SK-N-SH treated with all-trans-retinoic acid at 6 μM for 48 hours (cell line): ENCODE results near the gene C16orf82.

Experiments used
- ATAC-seq: fragments of 200-7000 bp; cut with Tn5 transposase; 3 replicates; pipeline ENCODE4 v1.9.1; 2020; ENCODE audit warnings: mild to moderate bottlenecking, moderate library complexity
- ARNTL ChIP-seq: fragments of 450-650 bp; formaldehyde crosslinking; IDR thresholded peaks from 2 replicates; pipeline ENCODE4 v1.5.0; 2020; ENCODE audit warnings: low read depth, mild to moderate bottlenecking, moderate library complexity, borderline replicate concordance
- BACH2 ChIP-seq: fragments of 250-450 bp; sonication (Bioruptor Pico); IDR thresholded peaks from 2 replicates; pipeline ENCODE4 v1.9.0; 2021; ENCODE audit warnings: mild to moderate bottlenecking, borderline replicate concordance
- CSDC2 ChIP-seq: fragments of 250-450 bp; sonication (Bioruptor Pico); IDR thresholded peaks from 2 replicates; pipeline ENCODE4 v1.5.0; 2020; ENCODE audit warnings: mild to moderate bottlenecking, moderate library complexity
- ESRRG ChIP-seq: fragments of 250-450 bp; sonication (Bioruptor Pico); IDR thresholded peaks from 2 replicates; pipeline ENCODE4 v1.6.1; 2021; ENCODE audit warnings: mild to moderate bottlenecking
- GLIS3 ChIP-seq: fragments of 250-450 bp; sonication (Bioruptor Pico); IDR thresholded peaks from 2 replicates; pipeline ENCODE4 v1.5.0; 2020; ENCODE audit warnings: mild to moderate bottlenecking, moderate library complexity
- OSR1 ChIP-seq: fragments of 250-450 bp; sonication (Bioruptor Pico); IDR thresholded peaks from 2 replicates; pipeline ENCODE4 v1.8.0; 2022; ENCODE audit warnings: moderate library complexity, mild to moderate bottlenecking, inconsistent platforms
- PPARA ChIP-seq: fragments of 250-450 bp; sonication (Bioruptor Pico); IDR thresholded peaks from 2 replicates; pipeline ENCODE4 v1.5.0; 2020; ENCODE audit warnings: mild to moderate bottlenecking, borderline replicate concordance
- RARB ChIP-seq: fragments of 250-450 bp; sonication (Bioruptor Pico); IDR thresholded peaks from 2 replicates; pipeline ENCODE4 v1.8.0; 2021; ENCODE audit warnings: mild to moderate bottlenecking, moderate library complexity
- SNAI2 ChIP-seq: fragments of 250-450 bp; sonication (Bioruptor Pico); IDR thresholded peaks from 2 replicates; pipeline ENCODE4 v1.5.0; 2020; ENCODE audit warnings: mild to moderate bottlenecking, moderate library complexity
- TOX ChIP-seq: fragments of 250-450 bp; sonication (Bioruptor Pico); IDR thresholded peaks from 2 replicates; pipeline ENCODE4 v1.8.0; 2021; ENCODE audit warnings: mild to moderate bottlenecking, moderate library complexity, borderline replicate concordance
- ZC3H10 ChIP-seq: fragments of 250-450 bp; sonication (Bioruptor Pico); IDR thresholded peaks from 2 replicates; pipeline ENCODE4 v1.5.1; 2021; ENCODE audit warnings: mild to moderate bottlenecking, moderate library complexity
- ZFP3 ChIP-seq: fragments of 250-450 bp; sonication (Bioruptor Pico); IDR thresholded peaks from 2 replicates; pipeline ENCODE4 v1.5.0; 2020; ENCODE audit warnings: mild to moderate bottlenecking, moderate library complexity
- ZFP30 ChIP-seq: fragments of 450-650 bp; formaldehyde crosslinking; IDR thresholded peaks from 2 replicates; pipeline ENCODE4 v1.5.0; 2022; ENCODE audit warnings: mild to moderate bottlenecking, moderate library complexity
- ZNF565 ChIP-seq: fragments of 450-650 bp; formaldehyde crosslinking; conservative IDR thresholded peaks from 2 replicates; pipeline ENCODE4 v1.5.0; 2020; ENCODE audit warnings: low read depth, mild to moderate bottlenecking, moderate library complexity
- ZNF70 ChIP-seq: fragments of 450-650 bp; formaldehyde crosslinking; IDR thresholded peaks from 2 replicates; pipeline ENCODE4 v1.5.0; 2020; ENCODE audit warnings: mild to moderate bottlenecking, moderate library complexity
- ZNF8 ChIP-seq: fragments of 450-650 bp; formaldehyde crosslinking; IDR thresholded peaks from 2 replicates; pipeline ENCODE4 v1.5.0; 2020; ENCODE audit warnings: mild to moderate bottlenecking, moderate library complexity
- TF ChIP-seq, protein P1 (sequence below): fragments of 250-450 bp; sonication (Bioruptor Pico); IDR thresholded peaks from 2 replicates; pipeline ENCODE4 v1.5.1; 2021; ENCODE audit warnings: mild to moderate bottlenecking, moderate library complexity
- TF ChIP-seq, protein P2 (sequence below): fragments of 250-450 bp; sonication (Bioruptor Pico); IDR thresholded peaks from 2 replicates; pipeline ENCODE4 v1.5.0; 2020; ENCODE audit warnings: mild to moderate bottlenecking, moderate library complexity
- TF ChIP-seq, protein P3 (sequence below): fragments of 250-450 bp; sonication (Bioruptor Pico); IDR thresholded peaks from 2 replicates; pipeline ENCODE4 v1.8.0; 2020; ENCODE audit warnings: mild to moderate bottlenecking, moderate library complexity, borderline replicate concordance
- TF ChIP-seq, protein P4 (sequence below): fragments of 250-450 bp; sonication (Bioruptor Pico); IDR thresholded peaks from 2 replicates; pipeline ENCODE4 v1.8.0; 2021; ENCODE audit warnings: low read depth, mild to moderate bottlenecking, moderate library complexity, borderline replicate concordance

C16orf82 gene

DNA sequence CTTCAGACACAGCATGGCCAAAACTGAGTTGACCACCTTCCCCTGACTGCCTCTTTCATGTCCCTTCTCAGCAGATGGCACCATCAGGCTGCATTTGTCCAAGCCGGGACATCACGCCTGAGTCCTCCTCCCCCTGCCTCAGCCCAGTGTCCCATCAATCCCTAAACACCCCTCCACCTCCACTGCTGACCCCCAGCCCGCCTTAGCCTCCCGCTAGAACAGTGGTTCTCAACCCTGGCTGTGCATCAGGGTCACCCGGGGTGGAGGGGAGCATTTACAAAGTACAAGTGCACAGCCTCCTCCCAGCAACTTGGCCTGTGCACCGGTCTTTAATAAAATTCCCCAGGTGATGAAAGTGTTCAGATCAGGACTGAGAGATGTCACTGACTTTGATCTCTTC lies 4.0 kb downstream of the C16orf82 start:
- no peak for ATAC-seq
- no peak for TF ChIP-seq BACH2 (CRISPR knock-in tag)
- no peak for TF ChIP-seq GLIS3 (CRISPR knock-in tag)
- TF ChIP-seq ZC3H10, result no peak

DNA sequence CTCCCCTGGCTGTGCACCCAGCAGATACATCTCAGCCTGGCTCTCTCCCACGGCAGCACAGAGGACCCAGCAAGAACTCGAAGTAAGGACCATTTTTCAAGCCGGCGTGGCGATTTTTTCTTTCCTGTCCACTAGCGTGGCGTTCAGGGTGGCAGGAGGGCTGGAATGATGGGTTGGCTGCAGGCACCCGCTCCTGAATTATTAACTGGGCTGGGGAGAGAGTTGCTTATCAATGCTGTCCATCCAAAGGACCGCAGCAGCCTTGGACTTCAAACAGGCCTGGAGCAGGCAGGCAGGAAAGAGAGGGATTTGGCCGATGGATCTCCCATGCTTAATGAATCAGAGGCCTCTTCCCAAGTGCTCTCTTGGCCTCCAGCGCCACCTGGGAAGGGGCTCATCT lies 7.0 kb downstream of the C16orf82 start:
- TF ChIP-seq ZNF8, result no peak
- no peak for TF ChIP-seq PPARA (CRISPR knock-in tag)
- TF ChIP-seq, protein P1, sequence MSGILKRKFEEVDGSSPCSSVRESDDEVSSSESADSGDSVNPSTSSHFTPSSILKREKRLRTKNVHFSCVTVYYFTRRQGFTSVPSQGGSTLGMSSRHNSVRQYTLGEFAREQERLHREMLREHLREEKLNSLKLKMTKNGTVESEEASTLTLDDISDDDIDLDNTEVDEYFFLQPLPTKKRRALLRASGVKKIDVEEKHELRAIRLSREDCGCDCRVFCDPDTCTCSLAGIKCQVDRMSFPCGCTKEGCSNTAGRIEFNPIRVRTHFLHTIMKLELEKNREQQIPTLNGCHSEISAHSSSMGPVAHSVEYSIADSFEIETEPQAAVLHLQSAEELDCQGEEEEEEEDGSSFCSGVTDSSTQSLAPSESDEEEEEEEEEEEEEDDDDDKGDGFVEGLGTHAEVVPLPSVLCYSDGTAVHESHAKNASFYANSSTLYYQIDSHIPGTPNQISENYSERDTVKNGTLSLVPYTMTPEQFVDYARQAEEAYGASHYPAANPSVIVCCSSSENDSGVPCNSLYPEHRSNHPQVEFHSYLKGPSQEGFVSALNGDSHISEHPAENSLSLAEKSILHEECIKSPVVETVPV (CRISPR knock-in tag), result no peak
- no peak for TF ChIP-seq ZNF565 (CRISPR knock-in tag)
- no peak for TF ChIP-seq ARNTL (CRISPR knock-in tag)
- TF ChIP-seq RARB (CRISPR knock-in tag), result no peak
- TF ChIP-seq SNAI2 (CRISPR knock-in tag), result no peak
- TF ChIP-seq ESRRG (CRISPR knock-in tag), result no peak
- no peak for TF ChIP-seq BACH2 (CRISPR knock-in tag)
- TF ChIP-seq, protein P2, sequence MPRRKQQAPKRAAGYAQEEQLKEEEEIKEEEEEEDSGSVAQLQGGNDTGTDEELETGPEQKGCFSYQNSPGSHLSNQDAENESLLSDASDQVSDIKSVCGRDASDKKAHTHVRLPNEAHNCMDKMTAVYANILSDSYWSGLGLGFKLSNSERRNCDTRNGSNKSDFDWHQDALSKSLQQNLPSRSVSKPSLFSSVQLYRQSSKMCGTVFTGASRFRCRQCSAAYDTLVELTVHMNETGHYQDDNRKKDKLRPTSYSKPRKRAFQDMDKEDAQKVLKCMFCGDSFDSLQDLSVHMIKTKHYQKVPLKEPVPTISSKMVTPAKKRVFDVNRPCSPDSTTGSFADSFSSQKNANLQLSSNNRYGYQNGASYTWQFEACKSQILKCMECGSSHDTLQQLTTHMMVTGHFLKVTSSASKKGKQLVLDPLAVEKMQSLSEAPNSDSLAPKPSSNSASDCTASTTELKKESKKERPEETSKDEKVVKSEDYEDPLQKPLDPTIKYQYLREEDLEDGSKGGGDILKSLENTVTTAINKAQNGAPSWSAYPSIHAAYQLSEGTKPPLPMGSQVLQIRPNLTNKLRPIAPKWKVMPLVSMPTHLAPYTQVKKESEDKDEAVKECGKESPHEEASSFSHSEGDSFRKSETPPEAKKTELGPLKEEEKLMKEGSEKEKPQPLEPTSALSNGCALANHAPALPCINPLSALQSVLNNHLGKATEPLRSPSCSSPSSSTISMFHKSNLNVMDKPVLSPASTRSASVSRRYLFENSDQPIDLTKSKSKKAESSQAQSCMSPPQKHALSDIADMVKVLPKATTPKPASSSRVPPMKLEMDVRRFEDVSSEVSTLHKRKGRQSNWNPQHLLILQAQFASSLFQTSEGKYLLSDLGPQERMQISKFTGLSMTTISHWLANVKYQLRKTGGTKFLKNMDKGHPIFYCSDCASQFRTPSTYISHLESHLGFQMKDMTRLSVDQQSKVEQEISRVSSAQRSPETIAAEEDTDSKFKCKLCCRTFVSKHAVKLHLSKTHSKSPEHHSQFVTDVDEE, result no peak
- TF ChIP-seq TOX (CRISPR knock-in tag), result no peak
- TF ChIP-seq ZNF70 (CRISPR knock-in tag), result no peak
- no peak for TF ChIP-seq ZFP30
- TF ChIP-seq, protein P3, sequence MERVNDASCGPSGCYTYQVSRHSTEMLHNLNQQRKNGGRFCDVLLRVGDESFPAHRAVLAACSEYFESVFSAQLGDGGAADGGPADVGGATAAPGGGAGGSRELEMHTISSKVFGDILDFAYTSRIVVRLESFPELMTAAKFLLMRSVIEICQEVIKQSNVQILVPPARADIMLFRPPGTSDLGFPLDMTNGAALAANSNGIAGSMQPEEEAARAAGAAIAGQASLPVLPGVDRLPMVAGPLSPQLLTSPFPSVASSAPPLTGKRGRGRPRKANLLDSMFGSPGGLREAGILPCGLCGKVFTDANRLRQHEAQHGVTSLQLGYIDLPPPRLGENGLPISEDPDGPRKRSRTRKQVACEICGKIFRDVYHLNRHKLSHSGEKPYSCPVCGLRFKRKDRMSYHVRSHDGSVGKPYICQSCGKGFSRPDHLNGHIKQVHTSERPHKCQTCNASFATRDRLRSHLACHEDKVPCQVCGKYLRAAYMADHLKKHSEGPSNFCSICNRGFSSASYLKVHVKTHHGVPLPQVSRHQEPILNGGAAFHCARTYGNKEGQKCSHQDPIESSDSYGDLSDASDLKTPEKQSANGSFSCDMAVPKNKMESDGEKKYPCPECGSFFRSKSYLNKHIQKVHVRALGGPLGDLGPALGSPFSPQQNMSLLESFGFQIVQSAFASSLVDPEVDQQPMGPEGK (CRISPR knock-in tag), result no peak
- TF ChIP-seq CSDC2 (CRISPR knock-in tag), result no peak
- TF ChIP-seq OSR1 (CRISPR knock-in tag), result no peak
- TF ChIP-seq, protein P4, sequence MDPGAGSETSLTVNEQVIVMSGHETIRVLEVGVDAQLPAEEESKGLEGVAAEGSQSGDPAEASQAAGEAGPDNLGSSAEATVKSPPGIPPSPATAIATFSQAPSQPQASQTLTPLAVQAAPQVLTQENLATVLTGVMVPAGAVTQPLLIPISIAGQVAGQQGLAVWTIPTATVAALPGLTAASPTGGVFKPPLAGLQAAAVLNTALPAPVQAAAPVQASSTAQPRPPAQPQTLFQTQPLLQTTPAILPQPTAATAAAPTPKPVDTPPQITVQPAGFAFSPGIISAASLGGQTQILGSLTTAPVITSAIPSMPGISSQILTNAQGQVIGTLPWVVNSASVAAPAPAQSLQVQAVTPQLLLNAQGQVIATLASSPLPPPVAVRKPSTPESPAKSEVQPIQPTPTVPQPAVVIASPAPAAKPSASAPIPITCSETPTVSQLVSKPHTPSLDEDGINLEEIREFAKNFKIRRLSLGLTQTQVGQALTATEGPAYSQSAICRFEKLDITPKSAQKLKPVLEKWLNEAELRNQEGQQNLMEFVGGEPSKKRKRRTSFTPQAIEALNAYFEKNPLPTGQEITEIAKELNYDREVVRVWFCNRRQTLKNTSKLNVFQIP (CRISPR knock-in tag), result no peak
- no peak for TF ChIP-seq ZC3H10
- no peak for TF ChIP-seq ZFP3 (CRISPR knock-in tag)
- TF ChIP-seq GLIS3 (CRISPR knock-in tag), result no peak
- TF ChIP-seq, all 23 proteins: peak for 0
- ATAC-seq, result no peak

DNA sequence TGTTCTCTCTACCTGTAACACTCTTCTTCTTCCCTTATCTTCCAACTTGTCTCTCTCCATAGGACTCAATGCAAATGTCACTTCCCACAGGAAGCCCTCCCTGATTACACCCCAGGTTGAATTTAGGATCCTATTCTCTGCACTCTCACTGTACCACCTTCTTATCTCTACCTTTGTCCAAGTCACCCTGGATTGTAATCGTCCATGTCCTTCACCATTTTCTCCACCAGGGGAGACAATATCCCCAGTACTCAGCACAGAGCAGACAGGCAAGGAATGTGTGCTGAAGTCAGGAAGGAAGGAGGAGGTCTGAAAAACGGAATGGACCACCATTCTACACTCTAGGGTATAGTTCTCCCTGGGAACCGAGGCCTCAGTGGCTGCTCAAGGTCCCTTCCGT lies 14.2 kb downstream of the C16orf82 start:
- no peak for TF ChIP-seq ZNF565 (CRISPR knock-in tag)
- peak; percentile 80 for ATAC-seq

DNA sequence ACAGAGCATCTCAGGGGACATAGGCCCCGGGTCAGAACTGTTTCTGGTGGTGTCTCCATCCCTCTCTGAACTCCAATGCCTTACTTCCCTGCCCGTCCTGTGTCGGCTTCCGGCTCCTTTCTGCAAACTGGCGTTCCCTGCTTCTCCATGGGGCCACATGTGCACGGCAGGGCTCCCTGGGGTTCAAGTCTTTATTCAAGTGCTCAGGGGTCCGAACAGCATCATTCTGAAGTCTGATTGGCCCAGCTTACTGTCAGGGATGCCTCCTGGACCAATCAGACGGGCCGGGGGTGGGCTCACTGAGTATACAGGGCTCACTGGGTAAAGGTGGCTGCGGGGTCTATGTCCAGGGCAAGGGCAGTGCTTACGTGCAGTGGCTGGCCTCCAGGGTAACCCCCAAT lies 17.1 kb downstream of the C16orf82 start:
- ATAC-seq, result peak; percentile 48; the same call in 1 of the 3 replicates
- TF ChIP-seq ARNTL (CRISPR knock-in tag) (no peak), ZFP30 (no peak), TOX (CRISPR knock-in tag) (no peak), OSR1 (CRISPR knock-in tag) (no peak), ESRRG (CRISPR knock-in tag) (no peak), SNAI2 (CRISPR knock-in tag) (no peak), ZNF8 (no peak), BACH2 (CRISPR knock-in tag) (no peak)
- TF ChIP-seq, protein P3 (CRISPR knock-in tag), result no peak
- TF ChIP-seq, protein P4 (CRISPR knock-in tag), result no peak
- TF ChIP-seq, protein P2, result no peak
